ENCODE measurements around the gene IMPACT. TPM values are rescaled to one million over a fixed set of nuclear protein-coding genes. Genes with fewer than 3 reads are reported as not detected.

Gene IMPACT
- total RNA-seq, 1 donor from 2014 or later, result 39.1 TPM

DNA sequence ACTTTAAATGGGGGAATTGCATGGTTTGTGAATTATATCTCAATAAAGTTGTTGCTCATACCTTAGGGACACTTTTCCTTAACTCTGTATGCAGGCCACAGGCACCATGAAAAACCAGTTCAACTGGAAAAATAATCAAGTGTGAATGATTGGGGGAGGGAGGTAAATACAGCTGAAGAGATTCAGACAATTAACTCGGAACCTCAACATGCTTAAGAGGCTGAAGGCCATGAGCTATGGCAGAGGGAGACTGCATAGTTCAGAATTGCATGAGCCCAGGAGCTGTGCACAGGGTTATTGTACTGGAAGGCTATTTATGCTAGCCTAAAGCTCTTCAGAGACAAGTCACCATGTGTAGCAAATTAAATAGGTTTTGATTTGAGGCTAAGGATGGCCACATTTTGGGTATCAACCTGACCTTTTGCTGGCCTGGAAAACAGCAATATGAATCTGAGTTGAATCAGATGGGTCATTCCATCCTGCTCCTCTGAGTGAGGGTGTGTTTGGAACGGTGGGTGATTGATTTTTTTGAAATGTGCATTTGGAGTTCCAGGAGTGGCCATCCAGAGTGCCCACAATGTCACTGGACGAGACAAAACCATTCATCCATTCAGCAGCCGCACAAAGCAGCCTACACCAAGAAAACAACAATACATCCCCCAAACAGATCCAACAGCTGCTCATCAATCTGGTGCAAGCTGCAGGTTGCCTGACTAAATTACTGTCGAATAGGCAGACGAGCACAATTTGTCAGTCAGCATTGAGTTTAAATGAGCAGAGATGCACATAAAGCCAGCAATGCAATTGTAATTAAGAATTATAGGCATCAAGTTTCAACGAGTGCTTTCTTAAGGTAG lies 76.4 kb downstream of the IMPACT start:
- intact Hi-C loops (cut with DNase I), result no loop called here
- no peak for ATAC-seq

More for the DNA sequence above, 76.4 kb downstream of the IMPACT start:
- no peak for DNase-seq (ENCODE audit: low spot score)

Other genes starting within 250 kb of the IMPACT start
- gene OSBPL1A, start 28.8 kb upstream of the IMPACT start, total RNA-seq, result 117 TPM
- 0.36 TPM for gene HRH4, start 34.0 kb downstream of the IMPACT start, total RNA-seq